GM19239 (cell line): ENCODE measurements around the gene MYO1B.
"Not testable (repeated sequence)": the region's sequence is repeated elsewhere in the genome, so short reads cannot be mapped to it uniquely, and the experiment has no call there.

Experiments used
- DNase-seq: peaks from one replicate; pipeline ENCODE4 v3.0.0; 2011; ENCODE audit warnings: low spot score; ENCODE audit not compliant: insufficient read length
- FAIRE-seq: peaks from 2 replicates; lab custom pipeline; 2011; peaks lifted over from hg19 to GRCh38; lab: Jason Lieb, UNC

Gene MYO1B

DNA sequence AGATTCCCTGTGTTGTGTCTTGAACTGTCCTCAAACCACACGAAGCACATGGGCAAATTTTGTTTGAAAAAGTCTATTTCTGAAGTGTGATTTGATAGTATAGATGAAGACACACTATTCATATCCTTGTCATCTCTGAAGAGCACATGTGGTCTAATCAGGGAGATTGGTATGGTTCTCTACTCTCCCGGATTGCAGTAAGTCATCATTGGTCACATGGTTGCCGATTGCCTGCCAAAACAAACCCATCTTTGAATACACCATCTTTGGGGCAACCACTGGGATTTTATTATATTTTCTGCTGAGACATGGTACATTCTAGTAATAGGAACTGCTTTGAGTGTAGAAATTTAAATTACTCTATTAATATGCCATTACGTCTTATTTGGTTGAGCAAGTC lies 186.9 kb downstream of the MYO1B start:
- FAIRE-seq (no peak), DNase-seq (no peak)

DNA sequence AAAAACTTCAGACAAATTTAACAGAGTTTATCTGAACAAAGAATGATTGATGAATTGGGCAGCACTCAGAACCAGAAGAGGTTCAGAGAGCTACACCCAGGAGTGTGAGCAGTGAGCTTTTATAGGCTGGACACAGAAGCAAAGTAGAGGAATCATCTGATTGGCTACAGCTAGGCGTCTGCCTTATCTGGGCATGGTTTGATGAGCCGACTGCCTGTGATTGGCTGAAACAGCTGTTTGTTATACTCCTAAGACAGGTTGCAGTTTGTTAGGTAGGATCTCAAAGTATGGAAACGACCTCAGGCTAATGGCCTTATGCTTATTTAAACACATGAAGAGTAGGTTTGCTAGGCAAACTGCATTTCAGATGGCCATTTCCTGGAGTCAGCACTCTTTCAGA lies 188.9 kb downstream of the MYO1B start:
- no peak for FAIRE-seq
- no peak for DNase-seq

DNA sequence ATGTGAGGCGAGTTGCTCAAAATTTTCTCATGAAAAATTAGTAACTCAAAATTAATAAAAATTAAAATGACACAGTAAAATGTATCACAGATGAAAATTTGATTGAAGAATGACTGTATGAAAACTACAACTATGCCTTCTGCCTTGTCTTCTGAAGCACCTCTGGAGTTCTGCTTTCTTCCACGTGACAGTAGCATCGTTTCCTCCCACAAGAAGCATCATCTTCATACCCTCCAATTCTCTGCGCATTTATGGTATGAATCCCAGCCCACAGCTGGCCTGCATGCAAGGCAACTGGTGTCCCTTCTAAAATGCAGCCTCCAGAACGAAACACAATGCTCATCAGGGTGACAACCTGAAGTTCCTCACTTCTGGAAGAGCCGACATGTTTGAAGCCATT lies 189.9 kb downstream of the MYO1B start:
- no peak for DNase-seq
- no peak for FAIRE-seq

DNA sequence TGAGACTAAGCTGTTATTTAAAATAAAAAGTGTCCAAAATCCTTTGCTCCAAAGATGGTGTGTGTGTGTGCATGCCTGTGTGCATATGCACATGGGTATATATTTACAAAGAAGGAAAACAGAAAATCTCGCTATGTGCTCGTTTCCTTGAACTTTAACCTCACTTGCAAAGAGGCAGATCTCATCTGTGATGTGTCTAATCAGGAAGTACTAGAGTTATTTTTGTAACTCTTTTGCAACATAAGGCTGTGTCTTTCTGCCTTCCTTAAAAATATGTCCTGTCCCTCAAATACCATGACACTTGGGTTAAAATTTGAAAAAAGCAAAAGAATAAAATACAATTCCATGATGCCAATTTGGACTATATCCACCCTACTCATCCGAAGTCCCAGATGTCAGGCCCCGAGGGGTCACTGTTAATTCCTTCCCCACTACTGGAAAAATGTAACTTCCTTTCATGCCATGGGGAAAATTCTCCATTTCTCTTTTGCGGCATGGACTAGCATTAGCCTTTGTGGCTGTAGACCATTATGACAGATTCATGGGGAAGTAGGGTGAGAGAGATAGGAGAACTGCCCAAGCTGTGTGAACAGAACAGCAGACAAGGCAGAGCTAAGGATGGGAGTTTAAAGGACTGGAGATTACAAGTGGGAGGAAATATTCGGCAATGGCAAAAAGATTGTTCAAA lies 191.3 kb downstream of the MYO1B start:
- no peak for FAIRE-seq
- DNase-seq = no peak

GRCh38 chr2:191439481-191439880 lies 194.3 kb downstream of the MYO1B start:
- FAIRE-seq (no peak), DNase-seq (no peak)

DNA sequence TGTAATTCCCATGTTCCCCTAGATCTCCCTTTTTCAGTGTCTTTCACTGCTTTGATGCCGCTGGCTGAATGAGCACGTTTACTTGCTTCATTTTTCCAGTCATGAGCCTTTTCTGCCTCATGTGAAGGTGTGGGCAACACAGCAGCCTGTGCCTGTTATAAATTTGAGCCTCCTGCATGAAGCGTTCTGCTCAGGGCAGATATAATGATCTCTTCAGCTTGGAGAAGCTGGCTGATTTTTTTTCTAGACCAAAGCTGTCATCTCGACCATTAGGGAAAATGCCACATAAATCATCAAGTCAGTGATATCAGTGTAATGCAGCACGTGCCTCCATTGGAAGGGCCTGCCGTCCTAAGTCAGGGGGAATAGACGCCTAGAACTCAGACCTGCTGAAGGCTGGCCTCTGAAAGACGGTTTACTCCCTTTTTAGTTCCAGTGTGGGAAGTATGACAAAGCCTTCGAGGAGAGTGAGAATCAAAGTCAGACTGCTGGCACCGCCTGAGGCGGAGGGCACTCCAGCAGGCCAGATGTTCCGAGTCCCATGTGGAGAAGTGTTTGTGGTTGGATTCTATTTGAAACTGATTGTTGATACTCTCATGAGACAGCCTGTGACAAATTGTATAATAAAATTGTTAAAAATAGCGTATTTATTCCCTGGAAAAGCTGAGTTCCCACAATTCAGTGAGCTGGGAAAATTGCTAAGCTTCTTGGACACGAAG lies 196.5 kb downstream of the MYO1B start:
- FAIRE-seq (no peak), DNase-seq (no peak)

GRCh38 chr2:191443446-191443845 lies 198.2 kb downstream of the MYO1B start:
- DNase-seq (no peak), FAIRE-seq (no peak)

DNA sequence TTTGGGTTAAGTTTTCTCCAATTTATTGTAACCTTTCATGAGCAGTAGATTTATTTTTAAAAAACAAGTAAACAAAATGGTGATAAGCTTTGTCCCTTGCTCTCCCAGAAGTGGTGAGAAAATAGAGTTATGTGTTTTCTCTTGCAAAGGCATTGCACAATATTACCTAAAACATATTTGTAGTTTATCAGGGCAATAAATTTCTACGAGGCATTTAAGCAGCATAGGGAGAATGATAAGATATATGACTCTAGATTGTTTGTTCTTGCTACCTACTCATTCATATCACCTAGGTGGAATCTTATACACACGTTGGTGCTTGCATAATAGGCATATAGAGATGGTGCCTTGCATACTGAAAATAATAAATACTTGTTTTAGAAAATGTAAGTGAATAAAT lies 201.7 kb downstream of the MYO1B start:
- no peak for DNase-seq
- FAIRE-seq = no peak

DNA sequence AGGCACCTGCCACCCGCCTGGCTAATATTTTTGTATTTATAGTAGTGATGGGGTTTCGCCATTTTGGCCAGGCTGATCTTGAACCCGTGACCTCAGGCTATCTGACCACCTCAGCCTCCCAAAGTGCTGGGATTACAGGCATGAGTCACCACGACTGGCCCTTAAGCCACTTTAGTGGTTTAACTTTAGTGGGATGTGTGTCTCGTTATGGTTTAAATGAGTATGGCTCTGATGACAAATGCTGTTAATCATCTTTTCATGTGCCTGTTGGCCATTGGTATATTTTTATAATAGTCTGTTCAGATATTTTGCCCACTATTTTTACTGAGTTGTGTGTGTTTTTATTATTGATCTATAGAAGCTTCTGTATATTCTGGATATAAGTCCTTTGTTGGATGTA lies 205.9 kb downstream of the MYO1B start:
- no peak for FAIRE-seq
- DNase-seq = no peak

GRCh38 chr2:191452065-191452464 lies 206.9 kb downstream of the MYO1B start:
- FAIRE-seq (no peak), DNase-seq (no peak)

DNA sequence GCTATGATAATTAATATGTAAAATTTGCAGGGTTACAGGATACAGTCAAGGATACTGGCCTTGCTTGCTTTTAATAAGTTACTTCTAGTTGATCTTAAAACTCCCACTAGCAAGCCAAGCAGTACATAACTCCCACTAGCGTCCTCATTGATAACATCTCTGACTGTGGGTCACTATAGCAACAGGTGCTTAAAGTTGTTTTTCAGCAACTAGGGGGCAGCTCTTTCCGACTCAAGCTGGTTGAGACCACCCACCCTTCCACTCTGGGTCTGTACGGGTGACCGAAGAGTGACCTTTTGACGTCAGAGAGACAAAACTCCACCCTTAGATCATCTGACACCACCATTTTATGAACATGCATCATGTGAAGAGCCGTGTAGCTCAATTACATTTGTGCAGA lies 208.6 kb downstream of the MYO1B start:
- DNase-seq (no peak), FAIRE-seq (no peak)

DNA sequence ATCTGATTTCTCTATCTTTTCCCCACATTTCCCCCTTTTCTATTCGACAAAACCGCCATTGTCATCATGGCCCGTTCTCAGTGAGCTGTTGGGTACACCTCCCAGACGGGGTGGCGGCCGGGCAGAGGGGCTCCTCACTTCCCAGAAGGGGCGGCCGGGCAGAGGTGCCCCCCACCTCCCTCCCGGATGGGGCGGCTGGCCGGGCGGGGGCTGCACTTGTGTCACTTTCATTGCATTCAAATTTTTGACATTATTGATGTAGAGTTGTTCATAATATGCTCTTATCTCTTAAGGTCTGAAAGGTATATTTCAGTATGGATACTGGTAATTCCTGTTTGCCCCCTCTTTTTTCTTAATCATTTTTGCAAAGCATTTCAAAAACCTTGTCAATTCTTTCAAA lies 211.3 kb downstream of the MYO1B start:
- DNase-seq, FAIRE-seq: not testable (repeated sequence)

- no peak for DNase-seq
- FAIRE-seq = no peak
These were observed 214.0 kb downstream of the MYO1B start for GRCh38 chr2:191459158-191459557.

- FAIRE-seq (no peak), DNase-seq (no peak)
These were observed 217.2 kb downstream of the MYO1B start for GRCh38 chr2:191462370-191462769.

- DNase-seq (no peak), FAIRE-seq (no peak)
These were observed 218.6 kb downstream of the MYO1B start for GRCh38 chr2:191463790-191464189.

- no peak for FAIRE-seq
- no peak for DNase-seq
These were observed 220.7 kb downstream of the MYO1B start for GRCh38 chr2:191465766-191466420.

- FAIRE-seq = no peak
These were observed 221.9 kb downstream of the MYO1B start for GRCh38 chr2:191467113-191467512.

DNA sequence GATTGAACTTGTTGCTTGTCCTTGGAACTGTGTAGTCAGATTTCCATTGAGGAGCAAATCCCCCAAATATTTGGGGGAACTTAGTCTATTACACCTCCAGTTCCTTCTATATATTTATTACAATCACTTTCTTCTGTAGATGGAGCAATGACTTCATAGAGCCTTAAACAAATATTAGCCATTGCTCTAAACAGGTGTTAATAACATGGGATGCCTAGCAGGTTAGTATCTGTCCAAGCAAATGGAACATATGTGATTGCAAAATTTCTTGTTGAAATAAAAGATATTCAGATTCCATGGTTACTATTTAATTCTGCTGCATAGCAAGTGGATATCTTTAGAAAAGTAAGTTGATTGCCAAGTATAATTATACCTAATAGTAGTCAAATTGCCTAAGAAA lies 225.1 kb downstream of the MYO1B start:
- DNase-seq (no peak), FAIRE-seq (no peak)

More at GRCh38 chr2:191467113-191467512, 221.9 kb downstream of the MYO1B start:
- no peak for DNase-seq

GRCh38 chr2:191474464-191474863 lies 229.3 kb downstream of the MYO1B start:
- FAIRE-seq (no peak), DNase-seq (no peak)
